GM23338 (cell line): Measurements from ENCODE around the gene PXYLP1. TPM values are rescaled to one million over a fixed set of nuclear protein-coding genes. Genes with fewer than 3 reads are reported as not detected.
"Not testable (repeated sequence)": the region's sequence is repeated elsewhere in the genome, so short reads cannot be mapped to it uniquely, and the experiment has no call there.

Experiments used
- ATAC-seq: fragments of 200-7000 bp; cut with Tn5 transposase; 3 replicates; pipeline ENCODE4 v1.9.1; 2020
- DNase-seq: peaks from one replicate; pipeline ENCODE4 v3.0.0-alpha.2; 2015; ENCODE audit warnings: low spot score
- H2AFZ ChIP-seq: fragments of 200-600 bp; sonication (generic); 2 replicates; pipeline ENCODE4 v1.8.0; 2016; ENCODE audit warnings: antibody characterized with exemption, mild to moderate bottlenecking, moderate library complexity
- H3F3A ChIP-seq: fragments of 200-600 bp; sonication (generic); replicated peaks from 2 replicates; pipeline ENCODE4 v1.8.0; 2017; ENCODE audit warnings: antibody characterized with exemption, mixed run types, low read depth
- H3K27ac ChIP-seq: fragments of 200-600 bp; sonication (generic); 2 replicates; pipeline ENCODE4 v1.6.1; 2016; ENCODE audit warnings: low read depth
- H3K27me3 ChIP-seq: fragments of 200-600 bp; sonication (generic); 2 replicates; pipeline ENCODE4 v1.8.0; 2016; ENCODE audit warnings: mild to moderate bottlenecking, mixed run types, moderate library complexity; ENCODE audit not compliant: insufficient read depth
- H3K36me3 ChIP-seq: fragments of 200-600 bp; sonication (generic); 2 replicates; pipeline ENCODE4 v1.8.0; 2016; ENCODE audit warnings: mild to moderate bottlenecking; ENCODE audit not compliant: insufficient read depth
- H3K4me1 ChIP-seq: fragments of 200-600 bp; sonication (generic); 2 replicates; pipeline ENCODE4 v1.8.0; 2016; ENCODE audit warnings: mild to moderate bottlenecking, moderate library complexity; ENCODE audit not compliant: insufficient read depth
- H3K4me2 ChIP-seq: fragments of 200-600 bp; sonication (generic); 2 replicates; pipeline ENCODE4 v1.7.1; 2017; ENCODE audit warnings: mixed run types
- H3K4me3 ChIP-seq: fragments of 200-600 bp; sonication (generic); 2 replicates; pipeline ENCODE4 v1.6.1; 2016; ENCODE audit warnings: mixed run types
- H3K79me2 ChIP-seq: fragments of 200-600 bp; sonication (generic); replicated peaks from 2 replicates; pipeline ENCODE4 v1.8.0; 2017; ENCODE audit warnings: mild to moderate bottlenecking; ENCODE audit not compliant: insufficient read depth
- H3K9me2 ChIP-seq: fragments of 200-600 bp; sonication (generic); 2 replicates; pipeline ENCODE4 v1.8.0; 2017; ENCODE audit not compliant: insufficient read depth
- H4K20me1 ChIP-seq: fragments of 200-600 bp; sonication (generic); replicated peaks from 2 replicates; pipeline ENCODE4 v1.8.0; 2017; ENCODE audit warnings: mild to moderate bottlenecking; ENCODE audit not compliant: insufficient read depth
- H3K27ac Mint-ChIP-seq: 2 replicates; pipeline ENCODE4 v1.8.0; 2020; ENCODE audit warnings: inconsistent platforms, mild to moderate bottlenecking, moderate library complexity, mixed read lengths
- H3K27me3 Mint-ChIP-seq: 3 replicates; pipeline ENCODE4 v1.8.0; 2022; ENCODE audit warnings: low read depth, mild to moderate bottlenecking, moderate library complexity, mixed read lengths, inconsistent platforms; ENCODE audit not compliant: insufficient read depth, poor library complexity
- H3K36me3 Mint-ChIP-seq: 3 replicates; pipeline ENCODE4 v1.8.0; 2021; ENCODE audit warnings: low read depth, mild to moderate bottlenecking, inconsistent platforms, moderate library complexity, mixed read lengths
- H3K4me1 Mint-ChIP-seq: 3 replicates; pipeline ENCODE4 v1.8.0; 2020; ENCODE audit warnings: mild to moderate bottlenecking, inconsistent platforms, mixed read lengths
- H3K4me3 Mint-ChIP-seq: 3 replicates; pipeline ENCODE4 v1.8.0; 2021; ENCODE audit warnings: moderate library complexity, mild to moderate bottlenecking, inconsistent platforms, mixed read lengths
- H3K9me3 Mint-ChIP-seq: 3 replicates; pipeline ENCODE4 v1.8.0; 2020; ENCODE audit warnings: moderate library complexity, mild to moderate bottlenecking, inconsistent platforms, mixed read lengths
- CTCF ChIP-seq, 2 experiments: fragments of 200-600 bp in 1 of 2; sonication (generic) in 1 of 2; conservative IDR thresholded peaks; 2 replicates each; pipeline versions ENCODE4 v1.5.1 to v1.6.1; 2016 to 2017; ENCODE audit warnings: antibody characterized with exemption in 2 of 2, low read depth in 2 of 2, mild to moderate bottlenecking in 2 of 2, moderate library complexity in 1 of 2
- JUNB ChIP-seq: IDR thresholded peaks from one replicate; pipeline ENCODE4 v1.6.1; 2016; ENCODE audit warnings: antibody characterized with exemption; ENCODE audit not compliant: unreplicated experiment
- POLR2AphosphoS5 ChIP-seq: IDR thresholded peaks from 2 replicates; pipeline ENCODE4 v1.6.1; 2016; ENCODE audit warnings: antibody characterized with exemption, low read depth
- REST ChIP-seq: IDR thresholded peaks from one replicate; pipeline ENCODE4 v1.6.1; 2018; ENCODE audit warnings: antibody characterized with exemption; ENCODE audit not compliant: unreplicated experiment
- ZNF114 ChIP-seq: fragments of 250-450 bp; sonication (Bioruptor Pico); IDR thresholded peaks from 2 replicates; pipeline ENCODE4 v1.5.0; 2020; ENCODE audit warnings: mild to moderate bottlenecking, moderate library complexity
- polyA plus RNA-seq: library from polyadenylated mRNA; unstranded; fragments of >200 nt; fragmentation: Nextera tagmentation; extraction: Ambion mirVana; gene quantifications from 2 replicates; pipeline ENCODE4 v1.2.1, GENCODE V29; 2016
- total RNA-seq: library from RNA; depleted of rRNA; stranded (reverse); fragments of >200 nt; shearing (Covaris generic); gene quantifications from 2 replicates; pipeline ENCODE4 v1.2.3, GENCODE V29; 2014

Gene PXYLP1
- total and polyA plus RNA-seq, 2 experiments from 2014 or later: 8.9 to 20.1 TPM

GRCh38 chr3:141300426-141300825, 68.8 kb downstream of the PXYLP1 start:
- not testable (repeated sequence) for H4K20me1 ChIP-seq, H3K9me2 ChIP-seq, H2AFZ ChIP-seq, H3K4me1 ChIP-seq, ATAC-seq, H3K79me2 ChIP-seq, DNase-seq, H3F3A ChIP-seq, H3K27ac Mint-ChIP-seq, H3K4me3 Mint-ChIP-seq, H3K27me3 Mint-ChIP-seq, H3K4me3 ChIP-seq, H3K36me3 ChIP-seq, H3K27me3 ChIP-seq, H3K4me1 Mint-ChIP-seq, H3K4me2 ChIP-seq, H3K27ac ChIP-seq
- Mint-ChIP-seq H3K9me3 (peaks cover 20% of the 10 kb centered on the region), H3K36me3 (peaks cover 10% of the 10 kb centered on the region; the same call in 2 of the 3 replicates)

- Histone ChIP-seq H3K36me3 (no peaks in the 10 kb centered on the region), H3K9me2 (no peaks in the 10 kb centered on the region), H3F3A (no peaks in the 10 kb centered on the region), H3K4me2 (no peak overlapping the region), H4K20me1 (no peaks in the 10 kb centered on the region), H2AFZ (no peak overlapping the region), H3K27ac (no peak overlapping the region), H3K4me1 (no peaks in the 10 kb centered on the region), H3K79me2 (no peaks in the 10 kb centered on the region), H3K4me3 (no peak overlapping the region), H3K27me3 (no peaks in the 10 kb centered on the region)
- H3K27me3 Mint-ChIP-seq: peaks cover 7% of the 10 kb centered on the region
- peaks cover 18% of the 10 kb centered on the region for H3K9me3 Mint-ChIP-seq
- H3K36me3 Mint-ChIP-seq: peaks cover 10% of the 10 kb centered on the region; the same call in 2 of the 3 replicates
- TF ChIP-seq POLR2AphosphoS5: no peak
- no peak for TF ChIP-seq ZNF114
- TF ChIP-seq REST: no peak
- 0 out of 3 replicates have a peak, but pooled peaks cover 2% of the 10 kb centered on the region for H3K4me1 Mint-ChIP-seq
- ATAC-seq (no peak), DNase-seq (no peak)
- no peak overlapping the region for H3K4me3 Mint-ChIP-seq
- H3K27ac Mint-ChIP-seq: no peak overlapping the region
Observed at GRCh38 chr3:141302364-141303141, 70.9 kb downstream of the PXYLP1 start.

- H3K79me2 ChIP-seq: no peaks in the 10 kb centered on the region
- peaks cover 11% of the 10 kb centered on the region for H3K36me3 Mint-ChIP-seq
- H3K4me2 ChIP-seq: no peak overlapping the region
- no peak overlapping the region for H3K27ac Mint-ChIP-seq
- peak; percentile 86 for DNase-seq
- no peaks in the 10 kb centered on the region for H3F3A ChIP-seq
- no peak overlapping the region for H3K4me3 ChIP-seq
- peaks cover 7% of the 10 kb centered on the region; the same call in 1 of the 2 replicates for H3K27me3 ChIP-seq
- peaks cover 15% of the 10 kb centered on the region for H3K27me3 Mint-ChIP-seq
- no peaks in the 10 kb centered on the region for H4K20me1 ChIP-seq
- H2AFZ ChIP-seq: no peak overlapping the region
- H3K4me3 Mint-ChIP-seq: no peak overlapping the region
- peaks cover 4% of the 10 kb centered on the region; the same call in 2 of the 3 replicates for H3K4me1 Mint-ChIP-seq
- peak; percentile 84 for ATAC-seq
- H3K9me2 ChIP-seq: 0 out of 2 replicates have a peak, but pooled peaks cover 4% of the 10 kb centered on the region
- no peak for TF ChIP-seq JUNB
- TF ChIP-seq CTCF (conservative IDR thresholded peaks at IDR 0.05; ENCODE audit: low read depth in 2 of 2): peak; percentile 79 to 97
- H3K4me1 ChIP-seq: no peaks in the 10 kb centered on the region
- H3K36me3 ChIP-seq: no peaks in the 10 kb centered on the region
- no peak overlapping the region for H3K27ac ChIP-seq
- peaks cover 18% of the 10 kb centered on the region for H3K9me3 Mint-ChIP-seq
Observed at GRCh38 chr3:141303481-141304223, 72.0 kb downstream of the PXYLP1 start.
